HEK293 (cell line): Measurements from ENCODE around the gene PLP2.

Experiments
- GLIS1 ChIP-seq: fragments of 450-650 bp; formaldehyde crosslinking; IDR thresholded peaks from 2 replicates; pipeline ENCODE4 v1.5.1; 2016; ENCODE audit warnings: missing biosample characterization, missing genetic modification characterization
- KLF1 ChIP-seq: fragments of 450-650 bp; formaldehyde crosslinking; IDR thresholded peaks from 2 replicates; pipeline ENCODE4 v1.5.1; 2016; ENCODE audit warnings: missing biosample characterization, missing genetic modification characterization
- KLF9 ChIP-seq: fragments of 450-650 bp; formaldehyde crosslinking; IDR thresholded peaks from 2 replicates; pipeline ENCODE4 v1.5.1; 2016; ENCODE audit warnings: missing biosample characterization, missing genetic modification characterization, low read depth
- PRDM6 ChIP-seq: fragments of 450-650 bp; formaldehyde crosslinking; IDR thresholded peaks from 2 replicates; pipeline ENCODE4 v1.5.1; 2017; ENCODE audit warnings: missing biosample characterization, missing genetic modification characterization
- REST ChIP-seq: fragments of 450-650 bp; formaldehyde crosslinking; IDR thresholded peaks from 2 replicates; pipeline ENCODE4 v1.5.1; 2016; ENCODE audit warnings: missing biosample characterization, missing genetic modification characterization
- SP2 ChIP-seq: fragments of 450-650 bp; formaldehyde crosslinking; IDR thresholded peaks from 2 replicates; pipeline ENCODE4 v1.5.1; 2016; ENCODE audit warnings: missing biosample characterization, missing genetic modification characterization
- SP3 ChIP-seq: fragments of 450-650 bp; formaldehyde crosslinking; IDR thresholded peaks from 2 replicates; pipeline ENCODE4 v1.5.1; 2016; ENCODE audit warnings: missing biosample characterization, missing genetic modification characterization
- ZBTB11 ChIP-seq: fragments of 450-650 bp; formaldehyde crosslinking; conservative IDR thresholded peaks from 2 replicates; pipeline ENCODE4 v1.5.1; 2016; ENCODE audit warnings: low read depth, missing biosample characterization, missing genetic modification characterization
- ZBTB26 ChIP-seq: fragments of 450-650 bp; formaldehyde crosslinking; optimal IDR thresholded peaks from 2 replicates; pipeline ENCODE3; 2016; ENCODE audit warnings: missing biosample characterization, mild to moderate bottlenecking, missing genetic modification characterization
- ZEB2 ChIP-seq: fragments of 450-650 bp; formaldehyde crosslinking; IDR thresholded peaks from 2 replicates; pipeline ENCODE4 v1.5.1; 2016; ENCODE audit warnings: missing biosample characterization, missing genetic modification characterization
- ZFP69B ChIP-seq: fragments of 450-650 bp; formaldehyde crosslinking; IDR thresholded peaks from 2 replicates; pipeline ENCODE4 v1.5.1; 2016; ENCODE audit warnings: missing biosample characterization, missing genetic modification characterization
- ZNF114 ChIP-seq: fragments of 450-650 bp; formaldehyde crosslinking; IDR thresholded peaks from 2 replicates; pipeline ENCODE4 v1.5.0; 2017; ENCODE audit warnings: missing biosample characterization, missing genetic modification characterization
- ZNF19 ChIP-seq: fragments of 450-650 bp; formaldehyde crosslinking; IDR thresholded peaks from 2 replicates; pipeline ENCODE4; 2016; ENCODE audit warnings: missing biosample characterization, missing genetic modification characterization, low read depth
- ZNF266 ChIP-seq: fragments of 450-650 bp; formaldehyde crosslinking; IDR thresholded peaks from 2 replicates; pipeline ENCODE4 v1.5.1; 2016; ENCODE audit warnings: missing biosample characterization, missing genetic modification characterization, low read depth
- ZNF335 ChIP-seq: fragments of 450-650 bp; formaldehyde crosslinking; conservative IDR thresholded peaks from 2 replicates; pipeline ENCODE4 v1.5.1; 2016; ENCODE audit warnings: missing biosample characterization, missing genetic modification characterization
- ZNF341 ChIP-seq: fragments of 450-650 bp; formaldehyde crosslinking; IDR thresholded peaks from 2 replicates; pipeline ENCODE4; 2016; ENCODE audit warnings: low read depth, missing biosample characterization, missing genetic modification characterization
- ZNF391 ChIP-seq: fragments of 450-650 bp; formaldehyde crosslinking; IDR thresholded peaks from 2 replicates; pipeline ENCODE4 v1.5.1; 2016; ENCODE audit warnings: low read depth, missing biosample characterization, missing genetic modification characterization, borderline replicate concordance
- ZNF423 ChIP-seq: fragments of 450-650 bp; formaldehyde crosslinking; IDR thresholded peaks from 2 replicates; pipeline ENCODE4 v1.5.1; 2016; ENCODE audit warnings: missing biosample characterization, missing genetic modification characterization
- ZNF561 ChIP-seq: fragments of 450-650 bp; IDR thresholded peaks from 2 replicates; pipeline ENCODE4 v1.5.1; 2018; ENCODE audit warnings: missing biosample characterization, missing genetic modification characterization, borderline replicate concordance
- ZNF600 ChIP-seq: fragments of 450-650 bp; formaldehyde crosslinking; IDR thresholded peaks from 2 replicates; pipeline ENCODE4 v1.5.1; 2016; ENCODE audit warnings: missing biosample characterization, missing genetic modification characterization
- ZNF629 ChIP-seq: fragments of 450-650 bp; formaldehyde crosslinking; IDR thresholded peaks from 2 replicates; pipeline ENCODE4 v1.5.1; 2017; ENCODE audit warnings: missing biosample characterization, missing genetic modification characterization
- ZNF658 ChIP-seq: fragments of 450-650 bp; formaldehyde crosslinking; IDR thresholded peaks from 2 replicates; pipeline ENCODE4; 2016; ENCODE audit warnings: missing biosample characterization, missing genetic modification characterization
- ZNF768 ChIP-seq: fragments of 450-650 bp; formaldehyde crosslinking; IDR thresholded peaks from 2 replicates; pipeline ENCODE4 v1.5.1; 2018; ENCODE audit warnings: missing biosample characterization, mild to moderate bottlenecking, missing genetic modification characterization
- ZNF785 ChIP-seq: fragments of 450-650 bp; formaldehyde crosslinking; IDR thresholded peaks from 2 replicates; pipeline ENCODE4 v1.5.1; 2016; ENCODE audit warnings: missing biosample characterization, missing genetic modification characterization
- ZSCAN5A ChIP-seq: fragments of 450-650 bp; formaldehyde crosslinking; IDR thresholded peaks from 2 replicates; pipeline ENCODE4 v1.5.1; 2016; ENCODE audit warnings: missing biosample characterization, missing genetic modification characterization

PLP2 gene

GRCh38 chrX:49184294-49185281 lies 12.9 kb downstream of the PLP2 start (continued):
- peak; percentile 29; the same call in 1 of the 2 replicates for TF ChIP-seq REST (tag by site-specific recombination)
- TF ChIP-seq PRDM6 (tag by site-specific recombination) = no peak
- TF ChIP-seq KLF9 (tag by site-specific recombination) = peak; percentile 86
- no peak for TF ChIP-seq ZNF391 (tag by site-specific recombination)
- TF ChIP-seq ZNF341 (tag by site-specific recombination) = peak; percentile 52
- TF ChIP-seq ZNF561 = peak; percentile 46
- no peak for TF ChIP-seq ZSCAN5A (tag by site-specific recombination)
- 0 out of 2 replicates have a peak, but pooled peaks have one; percentile 48 for TF ChIP-seq KLF1 (tag by site-specific recombination)
- peak; percentile 47 for TF ChIP-seq GLIS1 (tag by site-specific recombination)
- TF ChIP-seq ZFP69B (tag by site-specific recombination) = 0 out of 2 replicates have a peak, but pooled peaks have one; percentile 18
- no peak for TF ChIP-seq ZNF785 (tag by site-specific recombination)
- TF ChIP-seq ZNF629 (tag by site-specific recombination) = 0 out of 2 replicates have a peak, but pooled peaks have one; percentile 38
- peak; percentile 82 for TF ChIP-seq ZBTB11 (tag by site-specific recombination)
- peak; percentile 43 for TF ChIP-seq ZBTB26 (tag by site-specific recombination)
- no peak for TF ChIP-seq ZNF768 (tag by site-specific recombination)
- peak; percentile 78 for TF ChIP-seq ZEB2
- peak; percentile 38; the same call in 1 of the 2 replicates for TF ChIP-seq ZNF600 (tag by site-specific recombination)
- TF ChIP-seq SP2 (tag by site-specific recombination) = peak; percentile 77
- peak; percentile 69 for TF ChIP-seq ZNF335 (tag by site-specific recombination)
- no peak for TF ChIP-seq ZNF266
- TF ChIP-seq ZNF19 = no peak
- no peak for TF ChIP-seq ZNF658 (tag by site-specific recombination)
- TF ChIP-seq SP3 (tag by site-specific recombination) = peak; percentile 84
- TF ChIP-seq ZNF423 (tag by site-specific recombination) = peak; percentile 29; the same call in 1 of the 2 replicates
- TF ChIP-seq ZNF114 = no peak
